Measurements from ENCODE around the gene RHOA. TPM values are rescaled to one million over a fixed set of nuclear protein-coding genes. Genes with fewer than 3 reads are reported as not detected.

The RHOA gene
- 100 to 1,000 TPM; 390 to 408 (median 408) TPM for total RNA-seq

DNA sequence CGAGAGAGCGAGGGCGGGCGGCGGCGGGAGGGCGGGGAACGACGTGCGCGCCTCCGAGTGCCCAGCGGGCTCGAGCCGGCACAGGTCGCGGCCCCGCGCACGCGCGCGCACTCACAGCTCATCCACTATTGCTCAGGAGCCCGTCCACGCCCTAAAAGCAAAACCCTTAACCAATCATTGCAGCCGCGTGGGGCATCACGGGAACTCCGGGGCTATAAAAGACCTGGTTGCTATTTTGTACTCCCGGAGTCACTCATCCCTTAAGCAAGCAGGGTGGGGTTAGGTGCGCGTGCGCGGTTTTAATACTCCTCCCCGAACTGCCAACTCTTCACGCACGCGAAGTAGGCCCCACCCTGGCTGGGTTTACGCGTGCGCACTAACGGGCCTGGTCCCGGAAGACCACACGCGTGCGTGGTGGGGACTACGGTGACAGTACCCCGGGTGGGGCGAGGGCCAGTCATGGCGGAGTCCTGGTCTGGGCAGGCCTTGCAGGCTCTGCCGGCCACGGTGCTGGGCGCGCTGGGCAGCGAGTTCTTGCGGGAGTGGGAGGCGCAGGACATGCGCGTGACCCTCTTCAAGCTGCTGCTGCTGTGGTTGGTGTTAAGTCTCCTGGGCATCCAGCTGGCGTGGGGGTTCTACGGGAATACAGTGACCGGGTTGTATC is at the start of gene RHOA, which contains the start of gene TCTA:
Gene RHOA (minus strand): TSS at position 9 of the 664 bp plus-strand sequence. CDS start 36,387 bp downstream, outside the sequence.
Gene TCTA (plus strand): TSS at position 456 of the 664 bp plus-strand sequence. CDS start 4 bp downstream, at position 460.
- Mint-ChIP-seq H3K9me3 (no peaks in the 10 kb centered on the region), H3K27me3 (ENCODE audit: low read depth) (no peaks in the 10 kb centered on the region), H3K36me3 (ENCODE audit: insufficient read depth) (peaks cover 12% of the 10 kb centered on the region), H3K4me3 (peak within 1 kb of the TSS; percentile 95), H3K4me1 (ENCODE audit: low read depth) (peaks cover 70% of the 10 kb centered on the region)
- DNase-seq, result peak; percentile 99
- peak; percentile 89 to 90 for ATAC-seq

DNA sequence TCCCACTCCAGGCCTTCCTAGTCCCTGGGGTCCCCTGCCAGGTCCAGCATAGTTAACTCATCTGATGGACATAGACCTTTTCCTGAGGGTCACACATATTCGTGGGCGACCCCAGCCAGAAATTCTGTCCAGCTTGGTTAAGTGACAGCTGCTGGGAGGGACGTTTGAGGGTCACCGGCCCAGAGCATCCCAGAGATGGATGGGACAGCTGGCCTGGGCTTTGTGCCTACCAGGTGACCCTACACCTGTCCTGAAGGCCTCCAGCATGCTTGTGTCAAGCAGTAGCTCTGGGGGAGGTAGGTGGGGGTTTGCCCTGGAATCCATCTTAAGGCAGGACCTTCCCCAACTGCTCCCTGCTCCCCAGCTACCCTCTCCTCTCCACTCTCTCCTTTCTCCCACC is 49.2 kb upstream of the RHOA start:
- ATAC-seq (no peak), DNase-seq (no peak)
- H3K9me3 Mint-ChIP-seq, result no peaks in the 10 kb centered on the region
- H3K36me3 Mint-ChIP-seq (ENCODE audit: insufficient read depth), result no peaks in the 10 kb centered on the region
- H3K4me1 Mint-ChIP-seq (ENCODE audit: low read depth), result no peaks in the 10 kb centered on the region
- H3K4me3 Mint-ChIP-seq, result no peak overlapping the region
- H3K27me3 Mint-ChIP-seq (ENCODE audit: low read depth), result no peaks in the 10 kb centered on the region

- Mint-ChIP-seq H3K36me3 (ENCODE audit: insufficient read depth) (no peaks in the 10 kb centered on the region), H3K27me3 (ENCODE audit: low read depth) (no peaks in the 10 kb centered on the region), H3K4me3 (no peak overlapping the region), H3K4me1 (ENCODE audit: low read depth) (no peaks in the 10 kb centered on the region), H3K9me3 (no peaks in the 10 kb centered on the region)
- no peak for ATAC-seq
- DNase-seq, result no peak
These were observed 48.6 kb upstream of the RHOA start for GRCh38 chr3:49460188-49460890.

DNA sequence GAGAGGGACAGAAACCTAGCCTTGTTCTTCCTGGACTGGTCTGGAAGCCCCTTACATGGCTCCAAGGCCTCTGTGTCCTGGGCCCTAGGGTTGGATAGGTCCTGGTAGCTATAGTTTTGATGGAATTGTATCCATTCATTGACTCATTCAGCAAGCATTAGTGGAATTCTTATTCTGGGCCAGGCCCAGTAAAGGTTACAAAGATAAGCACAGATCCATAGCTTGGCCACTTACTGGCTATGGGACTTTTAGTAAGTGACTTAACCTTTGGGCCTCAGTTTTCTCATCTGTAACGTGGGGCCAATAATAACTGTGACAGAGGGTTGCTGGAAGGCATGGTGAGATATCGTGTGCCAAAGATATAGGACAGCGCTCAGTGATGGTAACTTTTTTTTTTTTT is 44.7 kb upstream of the RHOA start:
- Mint-ChIP-seq H3K4me3 (no peak overlapping the region), H3K27me3 (ENCODE audit: low read depth) (no peaks in the 10 kb centered on the region), H3K4me1 (ENCODE audit: low read depth) (no peaks in the 10 kb centered on the region), H3K36me3 (ENCODE audit: insufficient read depth) (no peaks in the 10 kb centered on the region), H3K9me3 (no peaks in the 10 kb centered on the region)
- no peak for ATAC-seq
- DNase-seq, result no peak

DNA sequence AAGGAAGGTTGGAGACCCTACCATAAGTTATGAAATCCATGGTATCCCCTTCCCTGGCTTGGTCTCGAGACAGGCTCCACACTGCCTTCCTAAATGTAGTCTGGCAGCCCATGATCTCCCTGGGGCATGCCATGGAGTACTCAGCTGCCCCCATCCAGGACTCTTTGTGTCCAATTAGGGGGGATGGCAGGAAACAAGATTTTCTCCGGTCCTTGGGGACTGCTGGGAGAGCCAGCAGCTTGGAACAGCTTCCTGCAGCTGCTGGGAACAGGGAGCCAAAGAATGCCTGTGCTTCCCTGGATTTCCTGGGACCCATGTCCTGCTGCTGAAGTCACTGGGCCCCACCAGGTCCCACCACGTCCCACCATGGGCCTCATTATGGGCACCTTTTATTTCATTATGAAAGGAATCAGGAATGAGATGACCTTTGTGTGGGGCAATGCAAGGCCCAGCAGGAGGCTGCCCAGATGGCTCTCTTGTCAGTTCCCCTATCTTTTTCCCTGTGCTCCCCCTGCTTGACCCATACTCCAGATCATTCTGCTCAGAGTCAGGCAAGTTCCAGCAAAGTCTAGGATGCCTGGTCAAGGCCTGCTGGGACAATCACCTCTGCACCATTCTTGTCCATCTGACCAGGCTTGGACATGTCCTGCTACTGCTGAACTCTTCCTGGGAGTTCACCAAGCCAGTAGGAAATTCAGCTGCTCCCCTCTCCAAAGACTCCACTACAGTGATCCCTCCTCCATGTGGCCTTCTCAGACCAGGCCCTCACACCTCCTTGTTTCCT is 43.3 kb upstream of the RHOA start:
- Mint-ChIP-seq H3K4me3 (no peak overlapping the region), H3K36me3 (ENCODE audit: insufficient read depth) (no peaks in the 10 kb centered on the region), H3K27me3 (ENCODE audit: low read depth) (no peaks in the 10 kb centered on the region), H3K4me1 (ENCODE audit: low read depth) (no peaks in the 10 kb centered on the region), H3K9me3 (no peaks in the 10 kb centered on the region)
- no peak for DNase-seq
- ATAC-seq, result no peak

GRCh38 chr3:49454458-49454857 is 42.7 kb upstream of the RHOA start:
- ATAC-seq (no peak), DNase-seq (no peak)
- Mint-ChIP-seq H3K36me3 (ENCODE audit: insufficient read depth) (no peaks in the 10 kb centered on the region), H3K27me3 (ENCODE audit: low read depth) (no peaks in the 10 kb centered on the region), H3K4me3 (no peak overlapping the region), H3K9me3 (no peaks in the 10 kb centered on the region), H3K4me1 (ENCODE audit: low read depth) (no peaks in the 10 kb centered on the region)

DNA sequence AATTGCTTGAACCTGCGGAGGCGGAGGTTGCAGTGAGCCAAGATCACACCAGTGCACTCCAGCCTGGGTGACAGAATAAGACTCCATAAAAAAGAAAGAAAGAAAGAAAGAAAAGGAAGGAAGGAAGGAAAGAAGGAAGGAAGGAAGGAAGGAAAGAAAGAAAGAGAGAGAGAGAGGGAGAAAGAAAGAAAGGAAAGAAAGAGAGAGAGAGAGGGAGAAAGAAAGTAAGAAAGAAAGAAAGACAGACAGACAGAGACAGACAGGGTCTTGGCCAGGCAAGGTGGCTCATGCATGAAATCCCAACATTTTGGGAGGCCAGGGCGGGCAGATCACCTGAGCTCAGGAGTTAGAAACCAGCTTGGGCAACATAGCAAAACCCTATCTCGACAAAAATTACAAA is 41.8 kb upstream of the RHOA start:
- Mint-ChIP-seq H3K36me3 (ENCODE audit: insufficient read depth) (no peaks in the 10 kb centered on the region), H3K27me3 (ENCODE audit: low read depth) (no peaks in the 10 kb centered on the region), H3K4me1 (ENCODE audit: low read depth) (peaks cover 4% of the 10 kb centered on the region), H3K4me3 (no peak overlapping the region), H3K9me3 (no peaks in the 10 kb centered on the region)
- ATAC-seq (no peak), DNase-seq (no peak)

- Mint-ChIP-seq H3K27me3 (ENCODE audit: low read depth) (no peaks in the 10 kb centered on the region), H3K4me3 (no peak overlapping the region), H3K36me3 (ENCODE audit: insufficient read depth) (no peaks in the 10 kb centered on the region), H3K4me1 (ENCODE audit: low read depth) (peaks cover 14% of the 10 kb centered on the region), H3K9me3 (no peaks in the 10 kb centered on the region)
- ATAC-seq (no peak), DNase-seq (no peak)
These were observed 33.6 kb upstream of the RHOA start for GRCh38 chr3:49445391-49445790.

GRCh38 chr3:49434731-49435130 is 23.0 kb upstream of the RHOA start:
- Mint-ChIP-seq H3K4me1 (ENCODE audit: low read depth) (peaks cover 2% of the 10 kb centered on the region), H3K4me3 (no peak overlapping the region), H3K36me3 (ENCODE audit: insufficient read depth) (no peaks in the 10 kb centered on the region), H3K9me3 (no peaks in the 10 kb centered on the region), H3K27me3 (ENCODE audit: low read depth) (no peaks in the 10 kb centered on the region)
- ATAC-seq (no peak), DNase-seq (no peak)

GRCh38 chr3:49428752-49429080 is 16.9 kb upstream of the RHOA start:
- H3K9me3 Mint-ChIP-seq, result no peaks in the 10 kb centered on the region
- H3K27me3 Mint-ChIP-seq (ENCODE audit: low read depth), result no peaks in the 10 kb centered on the region
- peak overlapping the region; percentile 91 for H3K4me3 Mint-ChIP-seq
- H3K4me1 Mint-ChIP-seq (ENCODE audit: low read depth), result peaks cover 21% of the 10 kb centered on the region
- H3K36me3 Mint-ChIP-seq (ENCODE audit: insufficient read depth), result peaks cover 7% of the 10 kb centered on the region
- DNase-seq (no peak), ATAC-seq (peak; percentile 2 to 3)

- H3K9me3 Mint-ChIP-seq, result no peaks in the 10 kb centered on the region
- peak overlapping the region; percentile 91 for H3K4me3 Mint-ChIP-seq
- H3K27me3 Mint-ChIP-seq (ENCODE audit: low read depth), result no peaks in the 10 kb centered on the region
- peaks cover 7% of the 10 kb centered on the region for H3K36me3 Mint-ChIP-seq (ENCODE audit: insufficient read depth)
- peaks cover 21% of the 10 kb centered on the region for H3K4me1 Mint-ChIP-seq (ENCODE audit: low read depth)
- ATAC-seq (no peak), DNase-seq (no peak)
These were observed 15.8 kb upstream of the RHOA start for GRCh38 chr3:49427586-49427985.

- Mint-ChIP-seq H3K36me3 (ENCODE audit: insufficient read depth) (peaks cover 7% of the 10 kb centered on the region), H3K9me3 (no peaks in the 10 kb centered on the region), H3K27me3 (ENCODE audit: low read depth) (no peaks in the 10 kb centered on the region), H3K4me1 (ENCODE audit: low read depth) (peaks cover 37% of the 10 kb centered on the region), H3K4me3 (no peak overlapping the region)
- DNase-seq, result no peak
- no peak for ATAC-seq
These were observed 13.0 kb upstream of the RHOA start for GRCh38 chr3:49424816-49425215.

DNA sequence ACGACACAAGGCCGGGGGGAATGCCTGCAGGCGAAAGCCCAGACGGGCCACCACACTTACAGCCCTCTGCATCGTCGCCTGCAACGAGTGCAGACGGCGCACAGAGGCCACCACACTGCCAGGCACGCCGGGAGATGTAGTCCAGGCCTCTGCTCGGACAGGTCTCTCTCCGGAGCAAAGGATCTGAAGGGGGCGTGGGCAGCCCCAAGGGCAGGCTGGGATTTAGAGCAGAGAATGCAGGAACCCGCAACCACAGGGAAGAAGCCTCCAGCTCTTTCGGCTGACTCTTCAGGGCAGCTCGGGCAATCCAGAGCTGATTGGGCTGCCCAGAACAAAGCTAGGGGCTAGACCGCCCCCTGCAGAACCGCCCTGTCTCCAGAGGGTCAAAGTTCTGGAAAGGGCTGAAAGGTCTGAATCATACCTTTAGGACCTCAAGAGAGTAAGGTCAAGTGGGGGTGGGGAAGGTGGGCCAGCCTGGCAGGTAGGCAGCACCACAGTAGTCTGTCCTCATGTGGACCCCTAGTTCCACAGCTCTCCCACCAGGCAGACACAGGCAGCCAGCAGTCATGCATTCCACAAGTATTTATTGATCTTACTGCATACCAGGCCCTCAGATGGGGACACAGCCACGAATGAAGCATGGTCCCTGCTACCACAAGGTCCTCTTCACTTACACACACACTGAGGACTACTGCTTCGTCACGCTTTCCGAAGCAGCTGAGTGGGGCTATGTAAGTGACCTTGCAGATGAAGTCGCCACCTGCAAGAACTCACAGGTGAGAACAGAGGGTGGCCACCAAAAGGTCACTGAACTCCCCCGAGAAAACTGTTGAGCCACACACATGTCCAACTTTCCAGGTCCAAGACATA is 10.8 kb upstream of the RHOA start, which contains the start of gene AMT:
Gene AMT (minus strand): TSS at position 95 of the 870 bp plus-strand sequence. CDS start 23 bp downstream, at position 72.
- peaks cover 10% of the 10 kb centered on the region for H3K36me3 Mint-ChIP-seq (ENCODE audit: insufficient read depth)
- ATAC-seq (no peak), DNase-seq (no peak)
- H3K27me3 Mint-ChIP-seq (ENCODE audit: low read depth), result no peaks in the 10 kb centered on the region
- no peaks in the 10 kb centered on the region for H3K9me3 Mint-ChIP-seq
- H3K4me1 Mint-ChIP-seq (ENCODE audit: low read depth), result peaks cover 41% of the 10 kb centered on the region
- no peak within 1 kb of the TSS for H3K4me3 Mint-ChIP-seq

DNA sequence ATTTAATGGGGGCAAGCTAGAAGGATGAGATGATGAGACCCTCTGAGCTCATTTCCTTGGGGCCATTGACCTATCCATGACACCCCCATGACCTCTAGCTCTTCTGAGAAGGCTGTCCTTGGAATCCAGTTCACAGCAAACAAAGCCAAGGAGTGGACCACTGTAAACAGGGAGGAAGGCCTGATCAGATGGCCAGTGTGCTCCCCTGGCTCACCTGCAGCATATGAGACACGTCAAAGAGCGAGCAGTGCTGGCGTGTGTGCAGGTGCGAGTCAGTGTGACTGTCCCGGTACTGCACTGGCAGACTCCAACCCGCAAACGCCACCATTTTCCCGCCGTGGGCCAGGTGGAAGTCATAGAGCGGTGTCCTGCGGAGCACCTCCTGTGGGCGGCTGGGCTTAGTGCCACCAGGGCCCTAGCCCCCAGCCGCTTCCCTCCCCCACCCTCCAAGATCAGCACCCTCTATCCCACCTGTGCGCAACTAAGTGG is 10.2 kb upstream of the RHOA start:
- Mint-ChIP-seq H3K4me3 (no peak overlapping the region), H3K27me3 (ENCODE audit: low read depth) (no peaks in the 10 kb centered on the region), H3K4me1 (ENCODE audit: low read depth) (peaks cover 47% of the 10 kb centered on the region), H3K36me3 (ENCODE audit: insufficient read depth) (peaks cover 10% of the 10 kb centered on the region), H3K9me3 (no peaks in the 10 kb centered on the region)
- no peak for ATAC-seq
- no peak for DNase-seq
